HG02840 (cell line): ENCODE measurements around the gene SAMD7.

Experiments used
- ATAC-seq: cut with Tn5 transposase; IDR thresholded peaks from one replicate; pipeline ENCODE4 v1.9.1; 2021; ENCODE audit warnings: mild to moderate bottlenecking, moderate library complexity, moderate number of reproducible peaks; ENCODE audit not compliant: unreplicated experiment, low FRiP score

SAMD7 gene

GRCh38 chr3:169964176-169964575 lies 52.8 kb downstream of the SAMD7 start:
- no peak for ATAC-seq

- ATAC-seq: peak; percentile 18
These were observed 54.4 kb downstream of the SAMD7 start for GRCh38 chr3:169965562-169966427.

- peak; percentile 88 for ATAC-seq
These were observed 55.1 kb downstream of the SAMD7 start, which contains the start of gene SEC62 for GRCh38 chr3:169966428-169966950. Gene SEC62 (plus strand): TSS chr3:169966807. CDS start chr3:169966823, 16 bp downstream.

- ATAC-seq: peak; percentile 26
These were observed 55.9 kb downstream of the SAMD7 start for GRCh38 chr3:169966951-169967915.

- no peak for ATAC-seq
These were observed 57.0 kb downstream of the SAMD7 start for GRCh38 chr3:169968224-169968885.

GRCh38 chr3:169969174-169970095 lies 58.1 kb downstream of the SAMD7 start:
- no peak for ATAC-seq

DNA sequence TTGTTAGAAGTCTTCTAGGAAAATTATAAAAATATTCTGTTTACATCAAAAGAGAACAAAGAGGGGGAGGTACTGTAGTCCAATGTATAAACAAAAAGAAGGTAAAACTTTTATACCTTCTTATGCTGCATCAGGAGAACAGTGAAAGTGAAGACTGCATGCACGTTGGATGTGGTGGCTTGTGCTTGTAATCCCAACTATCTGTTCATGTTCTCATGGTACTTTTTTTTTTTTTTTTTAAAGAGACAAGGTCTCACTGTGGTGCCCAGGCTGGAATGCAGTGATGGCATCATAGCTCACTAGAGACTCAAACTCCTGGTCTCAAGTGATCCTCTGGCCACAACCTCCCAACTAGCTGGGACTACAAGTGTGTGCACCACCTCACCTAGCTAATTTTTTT lies 59.5 kb downstream of the SAMD7 start:
- no peak for ATAC-seq

DNA sequence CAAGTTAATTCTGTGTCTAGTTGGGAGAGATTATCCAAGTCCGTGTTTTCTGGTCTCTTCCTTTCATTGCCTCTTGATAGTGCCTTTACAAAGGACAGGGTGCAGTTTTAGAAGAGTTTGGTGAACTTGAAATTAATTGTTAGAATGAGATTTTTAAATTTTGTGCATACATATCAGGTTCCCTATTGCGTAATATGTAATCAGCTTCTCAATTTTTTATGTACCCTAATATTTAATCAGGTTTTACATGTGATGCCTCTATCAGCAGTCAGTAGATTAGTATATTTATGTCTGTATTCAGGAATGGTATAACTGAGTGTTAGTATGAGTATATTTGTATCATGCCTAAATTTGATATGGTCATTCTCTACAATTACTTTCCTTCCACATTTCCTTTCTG lies 60.1 kb downstream of the SAMD7 start:
- no peak for ATAC-seq

GRCh38 chr3:169980055-169980454 lies 68.7 kb downstream of the SAMD7 start:
- ATAC-seq: no peak

GRCh38 chr3:169984292-169984691 lies 72.9 kb downstream of the SAMD7 start:
- ATAC-seq: no peak
